DND-41 (cell line): Measurements from ENCODE around the gene RHBDD3.

Source experiments
- ATAC-seq: fragments of 200-7000 bp; cut with Tn5 transposase; 3 replicates; pipeline ENCODE4 v1.9.1; 2021; ENCODE audit warnings: low read depth; ENCODE audit not compliant: insufficient read depth
- DNase-seq: peaks from one replicate; pipeline ENCODE4 v3.0.0-alpha.2; 2020
- H2AFZ ChIP-seq: 2 replicates; pipeline ENCODE4 v1.6.0; 2012; ENCODE audit warnings: low read depth, low read length
- H3K27ac ChIP-seq: 2 replicates; pipeline ENCODE4 v1.5.1; 2012; ENCODE audit warnings: low read length, inconsistent platforms
- H3K27me3 ChIP-seq: fragments of 200-600 bp; sonication (generic); 2 replicates; pipeline ENCODE4 v1.6.0; 2012; ENCODE audit warnings: low read length, mild to moderate bottlenecking, inconsistent platforms; ENCODE audit not compliant: insufficient read depth, poor library complexity
- H3K36me3 ChIP-seq: 2 replicates; pipeline ENCODE4 v1.5.1; 2012; ENCODE audit warnings: low read length, inconsistent platforms; ENCODE audit not compliant: insufficient read depth
- H3K4me1 ChIP-seq: 2 replicates; pipeline ENCODE4 v1.5.1; 2012; ENCODE audit warnings: mild to moderate bottlenecking, low read length; ENCODE audit not compliant: insufficient read depth
- H3K4me2 ChIP-seq: 2 replicates; pipeline ENCODE4 v1.6.0; 2012; ENCODE audit warnings: mild to moderate bottlenecking, moderate library complexity, low read length, inconsistent platforms; ENCODE audit not compliant: insufficient read depth
- H3K4me3 ChIP-seq, 2 experiments: fragments of 200-600 bp in 1 of 2; shearing (Covaris generic) in 1 of 2; 2 replicates each; pipeline ENCODE4 v1.5.1; 2012 to 2016; ENCODE audit warnings: inconsistent platforms in 2 of 2, low read length in 2 of 2, mild to moderate bottlenecking in 2 of 2, low read depth in 1 of 2, moderate library complexity in 1 of 2
- H3K79me2 ChIP-seq: 2 replicates; pipeline ENCODE4 v1.6.0; 2012; ENCODE audit warnings: low read length, inconsistent platforms; ENCODE audit not compliant: insufficient read depth
- H3K9ac ChIP-seq: 2 replicates; pipeline ENCODE4 v1.6.0; 2012; ENCODE audit warnings: low read depth, mild to moderate bottlenecking, inconsistent platforms, low read length, moderate library complexity
- H3K9me3 ChIP-seq: 2 replicates; pipeline ENCODE4 v1.5.1; 2012; ENCODE audit warnings: low read length, moderate library complexity, mild to moderate bottlenecking, inconsistent platforms; ENCODE audit not compliant: insufficient read depth, severe bottlenecking
- H4K20me1 ChIP-seq: 2 replicates; pipeline ENCODE4 v1.6.0; 2012; ENCODE audit warnings: low read length; ENCODE audit not compliant: insufficient read depth
- EZH2 ChIP-seq: IDR thresholded peaks from 3 replicates; pipeline ENCODE4 v1.6.1; 2012; ENCODE audit warnings: borderline replicate concordance, low read depth, mild to moderate bottlenecking, moderate library complexity, low read length, inconsistent platforms; ENCODE audit not compliant: severe bottlenecking
- TF ChIP-seq, protein P1 (sequence below): IDR thresholded peaks from 2 replicates; pipeline ENCODE4 v1.5.1; 2012; ENCODE audit warnings: borderline replicate concordance, low read length, moderate library complexity, mild to moderate bottlenecking; ENCODE audit not compliant: poor library complexity, severe bottlenecking; ENCODE audit errors: extremely low read depth

RHBDD3 gene

DNA sequence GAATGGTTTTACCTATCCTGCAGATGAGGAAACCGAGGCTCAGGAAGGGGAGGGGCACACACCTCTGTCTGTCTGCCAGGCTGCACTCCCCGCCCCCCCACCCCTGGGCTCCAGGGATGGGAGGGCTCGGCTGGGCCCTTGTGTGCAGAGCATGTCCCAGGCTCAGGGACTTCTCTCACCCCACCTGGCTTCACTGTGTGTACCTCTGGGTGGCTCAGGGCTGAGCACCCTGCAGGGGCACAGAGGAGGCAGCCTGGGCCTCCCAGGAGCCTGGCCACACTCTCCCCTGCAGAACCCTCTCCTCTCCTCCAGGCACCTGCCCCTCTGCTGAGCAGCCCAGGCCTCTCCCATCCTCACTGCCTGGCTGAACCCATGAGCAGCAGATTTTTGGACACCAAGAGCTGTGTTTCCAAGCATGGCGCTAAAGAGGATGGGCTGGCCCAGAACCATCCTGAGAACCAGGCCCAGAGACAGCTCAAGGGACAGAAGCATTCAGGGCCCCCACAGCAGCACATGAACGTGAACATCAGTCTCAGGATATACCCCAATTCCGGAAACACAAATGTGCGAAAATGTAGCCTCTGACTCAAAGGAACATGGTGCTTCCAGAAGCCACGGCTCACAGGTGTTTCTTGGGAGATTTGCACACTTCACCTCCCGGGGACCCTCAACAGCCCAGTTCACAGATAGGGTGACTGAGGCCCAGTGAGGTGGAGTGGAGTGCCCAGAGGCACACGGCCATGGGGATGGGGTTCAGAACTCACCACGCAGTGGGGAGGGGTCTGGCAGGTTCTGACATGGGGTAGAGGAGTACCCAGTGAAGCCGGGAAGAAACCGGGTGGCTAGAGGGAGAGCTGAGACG is 51.5 kb downstream of the RHBDD3 start:
- ATAC-seq (no peak), DNase-seq (no peak)
- Histone ChIP-seq H3K4me1 (0 out of 2 replicates have a peak, but pooled peaks cover 4% of the 10 kb centered on the region), H3K9me3 (no peaks in the 10 kb centered on the region), H3K4me3 (no peak overlapping the region), H3K27ac (0 out of 2 replicates have a peak overlapping the region, but pooled peaks have one; percentile 4), H3K79me2 (peaks cover 19% of the 10 kb centered on the region), H3K4me2 (no peak overlapping the region), H3K9ac (no peak overlapping the region; the same call in 1 of the 2 replicates), H3K36me3 (peaks cover 72% of the 10 kb centered on the region), H2AFZ (no peak overlapping the region), H3K27me3 (no peaks in the 10 kb centered on the region), H4K20me1 (peaks cover 38% of the 10 kb centered on the region)
- TF ChIP-seq EZH2: no peak
- TF ChIP-seq, protein P1, sequence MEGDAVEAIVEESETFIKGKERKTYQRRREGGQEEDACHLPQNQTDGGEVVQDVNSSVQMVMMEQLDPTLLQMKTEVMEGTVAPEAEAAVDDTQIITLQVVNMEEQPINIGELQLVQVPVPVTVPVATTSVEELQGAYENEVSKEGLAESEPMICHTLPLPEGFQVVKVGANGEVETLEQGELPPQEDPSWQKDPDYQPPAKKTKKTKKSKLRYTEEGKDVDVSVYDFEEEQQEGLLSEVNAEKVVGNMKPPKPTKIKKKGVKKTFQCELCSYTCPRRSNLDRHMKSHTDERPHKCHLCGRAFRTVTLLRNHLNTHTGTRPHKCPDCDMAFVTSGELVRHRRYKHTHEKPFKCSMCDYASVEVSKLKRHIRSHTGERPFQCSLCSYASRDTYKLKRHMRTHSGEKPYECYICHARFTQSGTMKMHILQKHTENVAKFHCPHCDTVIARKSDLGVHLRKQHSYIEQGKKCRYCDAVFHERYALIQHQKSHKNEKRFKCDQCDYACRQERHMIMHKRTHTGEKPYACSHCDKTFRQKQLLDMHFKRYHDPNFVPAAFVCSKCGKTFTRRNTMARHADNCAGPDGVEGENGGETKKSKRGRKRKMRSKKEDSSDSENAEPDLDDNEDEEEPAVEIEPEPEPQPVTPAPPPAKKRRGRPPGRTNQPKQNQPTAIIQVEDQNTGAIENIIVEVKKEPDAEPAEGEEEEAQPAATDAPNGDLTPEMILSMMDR: no peak

DNA sequence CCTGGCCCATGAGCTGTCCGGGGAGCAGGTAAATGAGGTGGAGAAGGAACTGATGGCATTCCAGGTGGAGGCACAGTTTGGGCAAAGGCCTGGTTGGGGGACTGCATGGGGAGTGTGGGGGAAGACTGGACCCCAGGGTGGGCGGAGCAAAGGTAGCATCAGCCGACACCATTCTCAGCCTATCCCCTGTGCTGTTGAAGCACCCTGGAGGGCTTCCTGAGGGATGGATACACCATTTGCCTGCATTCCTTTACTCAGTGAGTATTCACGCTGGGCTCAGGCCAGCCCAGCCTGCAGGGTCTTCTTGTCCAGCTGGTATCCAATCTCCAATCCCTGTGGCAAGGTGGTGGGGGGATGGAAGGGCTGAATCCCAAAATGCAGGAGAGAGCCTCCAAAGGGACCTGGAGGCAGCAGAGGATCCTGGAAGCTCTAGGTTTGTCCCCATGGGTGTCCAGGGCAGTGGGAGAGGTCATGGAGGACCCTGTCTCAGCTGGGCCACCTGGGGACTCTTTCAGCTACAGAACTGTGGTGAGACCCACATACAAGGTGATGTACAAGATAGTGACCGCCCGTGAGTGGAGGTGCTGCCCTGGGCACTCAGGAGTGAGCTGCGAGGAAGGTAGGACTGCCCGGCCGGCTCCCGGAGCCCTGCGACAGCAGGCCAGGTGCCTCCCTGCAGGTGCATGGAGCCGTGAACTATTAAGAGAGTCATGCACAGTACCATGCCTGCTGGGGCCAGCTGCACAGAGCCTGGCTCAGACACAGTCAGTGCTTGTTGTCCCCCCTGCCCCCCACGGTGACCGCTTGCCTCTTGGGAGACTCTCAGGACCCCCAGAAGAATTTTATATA is 52.5 kb downstream of the RHBDD3 start:
- no peak for ATAC-seq
- Histone ChIP-seq H4K20me1 (peaks cover 47% of the 10 kb centered on the region), H2AFZ (no peak overlapping the region)

DNA sequence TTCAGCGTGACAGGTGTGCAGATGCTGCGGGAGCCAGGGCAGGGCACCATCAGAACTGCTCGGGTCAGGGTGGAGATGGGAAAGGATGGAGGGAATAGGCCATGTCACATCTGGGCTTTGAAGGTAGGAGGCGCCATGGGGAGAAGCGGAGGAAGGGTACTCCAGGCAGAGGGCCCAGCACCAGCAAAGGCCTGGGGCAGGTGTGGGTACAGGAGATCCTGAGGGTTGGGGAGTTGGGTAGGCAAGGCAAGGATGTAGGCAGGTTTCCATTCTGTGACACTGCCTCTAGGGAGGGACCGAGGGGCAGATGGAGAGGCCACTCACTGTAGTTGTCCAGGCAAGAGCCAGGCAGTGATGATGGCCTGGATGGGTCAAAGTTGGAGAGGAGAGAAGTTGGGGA is 53.5 kb downstream of the RHBDD3 start:
- peaks cover 53% of the 10 kb centered on the region for H4K20me1 ChIP-seq
- no peak overlapping the region for H3K4me3 ChIP-seq
- no peak overlapping the region; the same call in 1 of the 2 replicates for H3K27ac ChIP-seq
- H3K36me3 ChIP-seq: peaks cover 85% of the 10 kb centered on the region
- H3K27me3 ChIP-seq: no peaks in the 10 kb centered on the region
- no peak for ATAC-seq
- H3K9me3 ChIP-seq: no peaks in the 10 kb centered on the region
- TF ChIP-seq, protein P1: no peak
- TF ChIP-seq EZH2: no peak
- no peak overlapping the region for H3K4me2 ChIP-seq
- peaks cover 11% of the 10 kb centered on the region for H3K4me1 ChIP-seq
- DNase-seq: no peak
- peaks cover 39% of the 10 kb centered on the region for H3K79me2 ChIP-seq
- H3K9ac ChIP-seq: no peak overlapping the region
- H2AFZ ChIP-seq: no peak overlapping the region

More for the DNA sequence above, 52.5 kb downstream of the RHBDD3 start:
- Histone ChIP-seq H3K9ac (no peak overlapping the region), H3K9me3 (no peaks in the 10 kb centered on the region), H3K79me2 (peaks cover 29% of the 10 kb centered on the region), H3K4me3 (no peak overlapping the region), H3K27ac (no peak overlapping the region), H3K4me2 (no peak overlapping the region), H3K36me3 (peaks cover 80% of the 10 kb centered on the region), H3K27me3 (no peaks in the 10 kb centered on the region), H3K4me1 (peaks cover 9% of the 10 kb centered on the region)
- TF ChIP-seq, protein P1: no peak
- no peak for TF ChIP-seq EZH2
- no peak for DNase-seq
